ENCODE results near the gene TNIK.

Gene TNIK

GRCh38 chr3:171240504-171240835, 219.7 kb downstream of the TNIK start:
- in situ Hi-C loops (cut with MboI; ENCODE audit: low sequenced_read_pairs): no loop called here

GRCh38 chr3:171239757-171240503, 220.3 kb downstream of the TNIK start:
- in situ Hi-C loops (cut with MboI; ENCODE audit: low sequenced_read_pairs): no loop called here

DNA sequence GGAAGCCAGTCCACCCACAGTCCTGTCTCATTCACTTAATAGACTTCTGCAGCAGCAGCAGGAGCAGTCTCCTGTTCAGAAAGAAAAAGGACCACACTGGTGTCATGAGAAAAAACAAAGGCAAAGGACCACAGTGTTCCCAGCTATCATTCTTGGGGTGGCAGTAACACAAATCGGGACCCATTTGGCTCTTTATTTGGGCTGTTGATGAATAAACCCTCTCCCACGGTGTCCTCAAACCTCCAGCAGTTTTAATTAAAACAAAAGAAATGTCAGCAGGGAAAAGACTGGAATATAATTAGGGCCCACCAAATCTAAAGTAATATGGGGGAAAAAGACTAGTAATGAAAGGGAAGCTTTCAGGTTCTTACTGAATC, 223.2 kb downstream of the TNIK start:
- in situ Hi-C loops (cut with MboI; ENCODE audit: low sequenced_read_pairs): no loop called here

- in situ Hi-C loops (cut with MboI; ENCODE audit: low sequenced_read_pairs): no loop called here
Measured at GRCh38 chr3:171236265-171237008, 223.8 kb downstream of the TNIK start.

- in situ Hi-C loops (cut with MboI; ENCODE audit: low sequenced_read_pairs): no loop called here
Measured at GRCh38 chr3:171234298-171235010, 225.8 kb downstream of the TNIK start.

- in situ Hi-C loops (cut with MboI; ENCODE audit: low sequenced_read_pairs): no loop called here
Measured at GRCh38 chr3:171231361-171231760, 228.8 kb downstream of the TNIK start.

GRCh38 chr3:171230865-171231264, 229.3 kb downstream of the TNIK start:
- in situ Hi-C loops (cut with MboI; ENCODE audit: low sequenced_read_pairs): no loop called here

GRCh38 chr3:171229173-171229572, 231.0 kb downstream of the TNIK start:
- in situ Hi-C loops (cut with MboI; ENCODE audit: low sequenced_read_pairs): no loop called here

GRCh38 chr3:171228240-171228639, 232.0 kb downstream of the TNIK start:
- in situ Hi-C loops (cut with MboI; ENCODE audit: low sequenced_read_pairs): no loop called here

DNA sequence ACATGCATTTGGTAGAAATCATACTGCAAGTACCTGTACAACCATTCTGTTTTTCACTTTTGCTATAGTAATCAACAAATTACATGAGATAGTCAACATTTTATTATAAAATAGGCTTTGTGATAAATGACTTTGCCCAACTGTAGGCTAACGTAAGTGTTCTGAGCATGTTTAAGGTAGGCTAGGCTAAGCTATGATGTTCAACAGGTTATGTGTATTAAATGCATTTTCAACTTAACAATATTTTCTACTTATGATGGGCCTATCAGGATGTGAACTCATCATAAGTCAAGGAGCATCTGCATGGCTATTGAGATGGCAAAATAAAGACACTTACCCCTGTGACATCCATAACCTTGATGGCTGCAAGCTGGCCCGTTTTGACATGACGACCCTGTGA, 232.4 kb downstream of the TNIK start:
- in situ Hi-C loops (cut with MboI; ENCODE audit: low sequenced_read_pairs): no loop called here

DNA sequence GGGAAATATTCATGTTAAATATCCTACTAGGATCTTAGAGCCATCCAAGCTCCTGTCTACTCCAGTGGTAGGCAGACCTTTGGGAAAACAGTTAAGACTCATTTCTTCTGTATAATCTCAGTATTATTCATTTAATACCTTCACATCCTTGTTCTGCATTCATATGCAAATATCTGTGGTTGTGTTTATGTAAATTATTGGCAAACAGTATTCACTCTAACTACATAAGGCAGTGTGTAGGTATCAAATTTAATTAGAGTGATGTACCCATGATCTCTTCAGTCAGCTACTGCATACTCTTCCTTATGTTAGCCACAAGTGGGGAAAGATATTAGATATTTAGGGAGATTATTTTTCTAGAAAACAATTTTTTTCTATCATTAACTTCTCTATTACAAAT, 232.8 kb downstream of the TNIK start:
- in situ Hi-C loops (cut with MboI; ENCODE audit: low sequenced_read_pairs): no loop called here

DNA sequence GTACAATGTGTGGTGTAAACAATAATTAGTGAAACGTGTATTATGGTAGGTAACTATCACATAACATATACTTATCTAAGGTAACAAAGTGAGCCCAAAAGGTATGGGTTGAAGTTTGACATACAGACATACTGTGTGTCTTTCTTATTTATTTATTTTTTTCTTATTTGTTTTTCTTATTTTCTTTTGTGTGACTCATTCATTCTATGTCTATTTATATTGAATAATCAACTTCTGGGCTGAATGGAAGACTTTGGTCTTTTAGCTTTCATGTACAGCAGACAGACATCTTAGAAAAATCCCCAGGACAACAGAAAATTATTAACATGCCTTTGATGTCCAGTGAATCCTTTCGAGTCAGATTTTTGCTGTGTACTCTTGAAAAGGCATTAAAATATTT, 233.4 kb downstream of the TNIK start:
- in situ Hi-C loops (cut with MboI; ENCODE audit: low sequenced_read_pairs): no loop called here

- in situ Hi-C loops (cut with MboI; ENCODE audit: low sequenced_read_pairs): no loop called here
Measured at GRCh38 chr3:171225708-171226107, 234.5 kb downstream of the TNIK start.

- in situ Hi-C loops (cut with MboI; ENCODE audit: low sequenced_read_pairs): no loop called here
Measured at GRCh38 chr3:171225165-171225564, 235.0 kb downstream of the TNIK start.

DNA sequence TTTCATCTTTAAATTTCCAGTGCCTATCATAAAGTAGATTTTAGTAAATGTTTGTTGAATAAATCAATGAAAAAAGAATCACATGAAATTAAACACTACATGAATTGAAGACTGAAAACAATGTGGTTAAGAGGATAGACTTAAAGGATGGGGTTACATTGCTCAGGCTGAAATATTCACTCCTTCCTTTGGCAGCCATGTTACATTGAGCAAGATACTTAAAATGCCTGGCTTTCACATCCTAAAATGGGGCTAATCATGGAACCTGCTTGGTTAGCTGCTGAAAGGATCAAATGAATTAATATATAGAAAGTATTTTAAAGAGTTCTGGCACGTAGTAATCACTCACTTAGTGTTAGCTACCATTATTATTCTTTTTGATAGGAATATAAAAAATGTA, 236.8 kb downstream of the TNIK start:
- in situ Hi-C loops (cut with MboI; ENCODE audit: low sequenced_read_pairs): no loop called here

GRCh38 chr3:171222995-171223394, 237.2 kb downstream of the TNIK start:
- in situ Hi-C loops (cut with MboI; ENCODE audit: low sequenced_read_pairs): no loop called here

DNA sequence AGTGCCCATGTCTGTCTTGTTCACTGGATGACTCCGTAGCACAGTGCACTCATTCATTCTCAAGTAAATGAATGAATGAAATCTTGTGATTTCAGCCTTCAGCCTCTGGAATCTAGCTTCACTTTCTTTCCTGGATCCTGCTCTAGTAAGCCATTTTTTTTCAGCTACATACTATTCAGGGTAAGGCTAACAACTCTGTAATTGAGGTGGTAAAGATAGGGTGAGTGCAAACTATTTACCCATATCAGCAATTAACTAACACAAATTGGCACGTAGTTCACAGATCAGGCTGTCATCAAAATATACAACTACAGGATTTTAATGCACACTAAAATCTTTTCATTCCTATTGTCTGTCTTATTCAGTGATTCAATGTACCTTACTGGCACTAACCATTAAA, 238.6 kb downstream of the TNIK start:
- in situ Hi-C loops (cut with MboI; ENCODE audit: low sequenced_read_pairs): no loop called here

DNA sequence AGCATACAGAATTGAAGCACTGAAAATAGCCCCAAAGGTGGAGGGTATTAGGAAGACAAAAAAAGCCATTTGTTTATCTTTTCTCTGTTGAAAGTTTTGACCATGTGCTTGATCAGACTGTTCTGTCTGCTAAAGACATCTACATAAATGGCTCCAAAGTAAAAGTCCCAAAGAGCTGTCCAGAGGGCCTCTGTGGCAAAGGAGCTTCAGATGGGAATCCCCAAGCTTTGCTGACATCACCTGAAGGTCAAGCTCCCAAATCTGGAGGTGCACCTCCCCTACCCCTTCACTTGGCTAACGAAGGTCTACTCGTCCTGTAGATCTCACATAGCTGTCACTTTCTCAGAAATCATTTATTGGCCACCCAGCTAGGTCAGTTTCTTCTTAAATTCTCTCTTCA, 239.1 kb downstream of the TNIK start:
- in situ Hi-C loops (cut with MboI; ENCODE audit: low sequenced_read_pairs): no loop called here

DNA sequence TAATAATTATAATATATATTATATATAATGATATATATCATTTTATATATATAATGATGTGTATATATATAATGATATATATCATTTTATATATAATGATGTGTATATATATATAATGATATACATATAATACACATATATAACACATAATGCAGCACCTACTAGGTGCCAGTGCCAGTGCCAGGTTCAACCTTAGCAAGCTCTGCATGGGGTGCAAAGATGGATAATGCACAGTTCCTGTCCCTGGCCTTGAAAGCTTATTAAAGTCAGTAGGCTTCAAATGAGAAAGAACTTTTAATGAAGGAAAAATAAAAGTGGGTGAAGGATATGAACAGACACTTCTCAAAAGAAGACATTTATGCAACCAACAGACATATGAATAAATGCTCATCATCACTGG, 240.9 kb downstream of the TNIK start:
- in situ Hi-C loops (cut with MboI; ENCODE audit: low sequenced_read_pairs): no loop called here

GRCh38 chr3:171218069-171218468, 242.1 kb downstream of the TNIK start:
- in situ Hi-C loops (cut with MboI; ENCODE audit: low sequenced_read_pairs): no loop called here

- in situ Hi-C loops (cut with MboI; ENCODE audit: low sequenced_read_pairs): no loop called here
Measured at GRCh38 chr3:171213907-171214306, 246.3 kb downstream of the TNIK start.

DNA sequence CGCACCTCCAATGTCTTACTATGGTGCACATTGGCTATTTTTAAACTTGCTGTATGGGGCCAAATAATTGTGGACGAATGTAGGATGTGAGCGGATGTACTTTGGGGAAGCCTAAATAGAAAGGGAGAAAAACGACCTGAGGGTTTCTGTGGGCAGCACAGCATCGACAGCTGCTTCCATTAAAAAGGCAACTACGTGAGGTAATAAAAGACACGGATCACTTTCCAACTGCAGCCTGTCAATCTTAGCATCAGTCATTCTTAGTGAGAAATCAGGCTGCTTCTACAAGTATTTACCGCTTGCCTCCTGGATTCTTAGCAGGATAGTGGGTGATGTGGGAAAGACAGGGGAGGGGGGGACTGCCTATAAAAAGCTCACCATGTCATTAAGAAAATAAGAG, 247.0 kb downstream of the TNIK start:
- in situ Hi-C loops (cut with MboI; ENCODE audit: low sequenced_read_pairs): no loop called here

Data from HL-60/S4 (cell line).